SK-N-SH treated with all-trans-retinoic acid at 6 μM for 48 hours (cell line): ENCODE measurements around the gene R3HDM2.

Experiments used
- ARNTL ChIP-seq: fragments of 450-650 bp; formaldehyde crosslinking; IDR thresholded peaks from 2 replicates; pipeline ENCODE4 v1.5.0; 2020; ENCODE audit warnings: low read depth, mild to moderate bottlenecking, moderate library complexity, borderline replicate concordance
- BACH2 ChIP-seq: fragments of 250-450 bp; sonication (Bioruptor Pico); IDR thresholded peaks from 2 replicates; pipeline ENCODE4 v1.9.0; 2021; ENCODE audit warnings: mild to moderate bottlenecking, borderline replicate concordance
- CREB5 ChIP-seq: fragments of 250-450 bp; sonication (Bioruptor Pico); IDR thresholded peaks from 2 replicates; pipeline ENCODE4 v1.5.1; 2020; ENCODE audit warnings: low read depth, mild to moderate bottlenecking, moderate library complexity
- ESRRG ChIP-seq: fragments of 250-450 bp; sonication (Bioruptor Pico); IDR thresholded peaks from 2 replicates; pipeline ENCODE4 v1.6.1; 2021; ENCODE audit warnings: mild to moderate bottlenecking
- RARB ChIP-seq: fragments of 250-450 bp; sonication (Bioruptor Pico); IDR thresholded peaks from 2 replicates; pipeline ENCODE4 v1.8.0; 2021; ENCODE audit warnings: mild to moderate bottlenecking, moderate library complexity
- TSHZ2 ChIP-seq: fragments of 250-450 bp; sonication (Bioruptor Pico); IDR thresholded peaks from 2 replicates; pipeline ENCODE4 v1.5.0; 2020; ENCODE audit warnings: mild to moderate bottlenecking, moderate library complexity
- ZFP3 ChIP-seq: fragments of 250-450 bp; sonication (Bioruptor Pico); IDR thresholded peaks from 2 replicates; pipeline ENCODE4 v1.5.0; 2020; ENCODE audit warnings: mild to moderate bottlenecking, moderate library complexity
- ZFP30 ChIP-seq: fragments of 450-650 bp; formaldehyde crosslinking; IDR thresholded peaks from 2 replicates; pipeline ENCODE4 v1.5.0; 2022; ENCODE audit warnings: mild to moderate bottlenecking, moderate library complexity
- ZNF8 ChIP-seq: fragments of 450-650 bp; formaldehyde crosslinking; IDR thresholded peaks from 2 replicates; pipeline ENCODE4 v1.5.0; 2020; ENCODE audit warnings: mild to moderate bottlenecking, moderate library complexity
- TF ChIP-seq, protein P1 (sequence below): fragments of 250-450 bp; sonication (Bioruptor Pico); IDR thresholded peaks from 2 replicates; pipeline ENCODE4 v1.8.0; 2020; ENCODE audit warnings: mild to moderate bottlenecking, moderate library complexity, borderline replicate concordance

DNA sequence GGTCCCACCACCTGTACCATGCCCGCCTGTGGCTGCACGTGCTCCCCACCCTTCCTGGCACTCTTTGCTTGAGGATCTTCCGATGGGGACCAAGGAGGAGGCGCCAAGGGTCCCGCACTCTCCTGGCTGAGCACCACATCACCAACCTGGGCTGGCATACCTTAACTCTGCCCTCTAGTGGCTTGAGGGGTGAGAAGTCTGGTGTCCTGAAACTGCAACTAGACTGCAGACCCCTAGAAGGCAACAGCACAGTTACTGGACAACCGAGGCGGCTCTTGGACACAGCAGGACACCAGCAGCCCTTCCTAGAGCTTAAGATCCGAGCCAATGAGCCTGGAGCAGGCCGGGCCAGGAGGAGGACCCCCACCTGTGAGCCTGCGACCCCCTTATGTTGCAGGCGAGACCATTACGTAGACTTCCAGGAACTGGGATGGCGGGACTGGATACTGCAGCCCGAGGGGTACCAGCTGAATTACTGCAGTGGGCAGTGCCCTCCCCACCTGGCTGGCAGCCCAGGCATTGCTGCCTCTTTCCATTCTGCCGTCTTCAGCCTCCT lies 25.4 kb upstream of the R3HDM2 start:
- TF ChIP-seq ZFP3 (CRISPR knock-in tag) (no peak), ZNF8 (no peak), RARB (CRISPR knock-in tag) (no peak), ARNTL (CRISPR knock-in tag) (no peak), TSHZ2 (CRISPR knock-in tag) (no peak), ZFP30 (no peak), CREB5 (no peak), BACH2 (CRISPR knock-in tag) (no peak), ESRRG (CRISPR knock-in tag) (no peak)
- TF ChIP-seq, protein P1, sequence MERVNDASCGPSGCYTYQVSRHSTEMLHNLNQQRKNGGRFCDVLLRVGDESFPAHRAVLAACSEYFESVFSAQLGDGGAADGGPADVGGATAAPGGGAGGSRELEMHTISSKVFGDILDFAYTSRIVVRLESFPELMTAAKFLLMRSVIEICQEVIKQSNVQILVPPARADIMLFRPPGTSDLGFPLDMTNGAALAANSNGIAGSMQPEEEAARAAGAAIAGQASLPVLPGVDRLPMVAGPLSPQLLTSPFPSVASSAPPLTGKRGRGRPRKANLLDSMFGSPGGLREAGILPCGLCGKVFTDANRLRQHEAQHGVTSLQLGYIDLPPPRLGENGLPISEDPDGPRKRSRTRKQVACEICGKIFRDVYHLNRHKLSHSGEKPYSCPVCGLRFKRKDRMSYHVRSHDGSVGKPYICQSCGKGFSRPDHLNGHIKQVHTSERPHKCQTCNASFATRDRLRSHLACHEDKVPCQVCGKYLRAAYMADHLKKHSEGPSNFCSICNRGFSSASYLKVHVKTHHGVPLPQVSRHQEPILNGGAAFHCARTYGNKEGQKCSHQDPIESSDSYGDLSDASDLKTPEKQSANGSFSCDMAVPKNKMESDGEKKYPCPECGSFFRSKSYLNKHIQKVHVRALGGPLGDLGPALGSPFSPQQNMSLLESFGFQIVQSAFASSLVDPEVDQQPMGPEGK (CRISPR knock-in tag), result no peak
